ENCODE data around the gene CEP57L1.

GRCh38 chr6:109095835-109096084 lies 453 bp downstream of the CEP57L1 start:
- no peak for TF ChIP-seq CTCF (conservative IDR thresholded peaks at IDR 0.05 in 1 of 2, IDR thresholded peaks at IDR 0.05 in 1 of 2; ENCODE audit: extremely low read depth in 1 of 2, insufficient read depth in 1 of 2, low read depth in 1 of 2, low read length in 2 of 2)
- no peak for TF ChIP-seq EZH2 (IDR thresholded peaks at IDR 0.05; ENCODE audit: borderline replicate concordance, low read length)

Data from mammary epithelial cell (primary cell).